ENCODE results near the gene FCER2. TPM values are rescaled to one million over a fixed set of nuclear protein-coding genes. Genes with fewer than 3 reads are reported as not detected.
"Not testable (repeated sequence)": the region's sequence is repeated elsewhere in the genome, so short reads cannot be mapped to it uniquely, and the experiment has no call there.

FCER2 gene
- polyA plus RNA-seq, 1 experiment, result not detected

DNA sequence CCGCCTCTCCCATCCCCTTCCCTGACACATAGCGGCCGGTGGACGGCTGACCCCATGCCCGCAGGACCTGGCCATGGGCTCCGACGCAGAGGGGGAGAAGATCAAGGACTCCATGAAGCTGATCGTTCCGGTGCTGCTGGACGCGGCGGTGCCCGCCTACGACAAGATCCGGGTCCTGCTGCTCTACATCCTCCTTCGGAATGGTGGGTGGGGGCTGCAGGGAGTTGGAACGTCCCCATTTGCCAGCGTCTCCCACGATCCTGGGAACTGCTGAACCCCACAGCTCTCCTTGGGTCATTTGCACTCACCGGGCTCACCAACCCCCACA lies 57.4 kb downstream of the FCER2 start:
- no peak for DNase-seq (ENCODE audit: low read depth, low spot score)
- Histone ChIP-seq H3K27me3 (ENCODE audit: control insufficient read depth, insufficient read depth, low read length) (no peaks in the 10 kb centered on the region), H3K4me3 (ENCODE audit: low read depth, low read length) (no peak overlapping the region), H3K27ac (ENCODE audit: low read depth, low read length) (no peak overlapping the region), H3K9me3 (ENCODE audit: control insufficient read depth, insufficient read depth, low read length) (peaks cover 19% of the 10 kb centered on the region; the same call in 1 of the 2 replicates)
- ChIA-PET CTCF (no interaction called here), POLR2A (no interaction called here)
- TF ChIP-seq, protein P1, sequence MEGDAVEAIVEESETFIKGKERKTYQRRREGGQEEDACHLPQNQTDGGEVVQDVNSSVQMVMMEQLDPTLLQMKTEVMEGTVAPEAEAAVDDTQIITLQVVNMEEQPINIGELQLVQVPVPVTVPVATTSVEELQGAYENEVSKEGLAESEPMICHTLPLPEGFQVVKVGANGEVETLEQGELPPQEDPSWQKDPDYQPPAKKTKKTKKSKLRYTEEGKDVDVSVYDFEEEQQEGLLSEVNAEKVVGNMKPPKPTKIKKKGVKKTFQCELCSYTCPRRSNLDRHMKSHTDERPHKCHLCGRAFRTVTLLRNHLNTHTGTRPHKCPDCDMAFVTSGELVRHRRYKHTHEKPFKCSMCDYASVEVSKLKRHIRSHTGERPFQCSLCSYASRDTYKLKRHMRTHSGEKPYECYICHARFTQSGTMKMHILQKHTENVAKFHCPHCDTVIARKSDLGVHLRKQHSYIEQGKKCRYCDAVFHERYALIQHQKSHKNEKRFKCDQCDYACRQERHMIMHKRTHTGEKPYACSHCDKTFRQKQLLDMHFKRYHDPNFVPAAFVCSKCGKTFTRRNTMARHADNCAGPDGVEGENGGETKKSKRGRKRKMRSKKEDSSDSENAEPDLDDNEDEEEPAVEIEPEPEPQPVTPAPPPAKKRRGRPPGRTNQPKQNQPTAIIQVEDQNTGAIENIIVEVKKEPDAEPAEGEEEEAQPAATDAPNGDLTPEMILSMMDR (IDR thresholded peaks at IDR 0.05; ENCODE audit: low read depth, low read length), result no peak

DNA sequence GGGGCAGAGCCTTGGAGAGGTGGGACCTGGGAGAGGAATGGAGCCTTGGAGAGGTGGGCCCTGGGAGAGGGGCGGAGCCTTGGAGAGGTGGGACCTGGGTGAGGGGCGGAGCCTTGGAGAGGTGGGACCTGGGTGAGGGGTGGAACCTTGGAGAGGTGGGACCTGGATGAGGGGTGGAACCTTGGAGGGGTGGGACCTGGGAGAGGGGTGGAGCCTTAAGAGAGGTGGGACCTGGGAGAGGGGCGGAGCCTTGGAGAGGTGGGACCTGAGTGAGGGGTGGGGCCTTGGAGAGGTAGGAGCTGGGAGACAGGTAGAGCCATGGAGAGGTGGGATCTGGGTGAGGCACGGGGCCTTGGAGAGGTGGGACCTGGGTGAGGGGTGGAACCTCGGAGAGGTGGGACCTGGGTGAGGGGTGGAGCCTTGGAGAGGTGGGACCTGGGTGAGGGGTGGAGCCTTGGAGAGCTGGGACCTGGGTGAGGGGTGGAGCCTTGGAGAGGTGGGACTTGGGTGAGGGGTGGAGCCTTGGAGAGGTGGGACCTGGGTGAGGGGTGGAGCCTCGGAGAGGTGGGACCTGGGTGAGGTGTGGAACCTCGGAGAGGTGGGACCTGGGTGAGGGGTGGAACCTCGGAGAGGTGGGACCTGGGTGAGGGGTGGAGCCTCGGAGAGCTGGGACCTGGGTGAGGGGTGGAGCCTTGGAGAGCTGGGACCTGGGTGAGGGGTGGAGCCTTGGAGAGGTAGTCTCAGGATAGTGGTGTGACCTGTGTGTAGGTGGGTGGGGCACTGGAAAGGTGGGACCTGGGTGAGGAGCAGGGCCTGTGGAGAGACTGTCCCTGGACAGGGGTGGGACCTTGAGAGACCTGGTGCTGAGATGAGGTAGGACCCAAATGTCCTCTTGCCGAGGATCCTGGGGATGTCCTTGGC lies 58.0 kb downstream of the FCER2 start:
- CTCF ChIA-PET; POLR2A ChIA-PET; H3K27me3 ChIP-seq (ENCODE audit: control insufficient read depth, insufficient read depth, low read length); H3K4me3 ChIP-seq (ENCODE audit: low read depth, low read length); H3K27ac ChIP-seq (ENCODE audit: low read depth, low read length); DNase-seq (ENCODE audit: low read depth, low spot score): not testable (repeated sequence)
- H3K9me3 ChIP-seq (ENCODE audit: control insufficient read depth, insufficient read depth, low read length), result peaks cover 19% of the 10 kb centered on the region; the same call in 1 of the 2 replicates

DNA sequence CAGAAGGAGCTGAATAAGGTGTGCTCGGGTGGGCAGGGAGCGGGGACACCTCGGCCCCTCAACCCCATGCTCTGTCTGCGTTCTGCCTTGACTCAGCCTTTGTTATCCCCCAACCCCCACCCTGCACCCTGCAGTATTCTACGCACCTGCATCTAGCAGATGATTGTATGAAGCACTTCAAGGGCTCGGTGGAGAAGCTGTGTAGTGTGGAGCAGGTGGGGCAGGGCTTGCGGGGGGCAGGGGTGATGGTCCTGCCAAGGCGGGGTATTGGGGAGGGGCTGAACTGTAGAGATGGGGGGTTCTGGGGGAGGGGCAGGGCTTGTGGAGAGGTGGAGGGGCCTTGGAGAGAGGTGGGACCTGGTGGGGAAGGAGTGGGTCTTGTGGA lies 58.9 kb downstream of the FCER2 start:
- DNase-seq (ENCODE audit: low read depth, low spot score), result no peak
- no peaks in the 10 kb centered on the region for H3K27me3 ChIP-seq (ENCODE audit: control insufficient read depth, insufficient read depth, low read length)
- TF ChIP-seq, protein P1 (IDR thresholded peaks at IDR 0.05; ENCODE audit: low read depth, low read length), result no peak
- peaks cover 19% of the 10 kb centered on the region; the same call in 1 of the 2 replicates for H3K9me3 ChIP-seq (ENCODE audit: control insufficient read depth, insufficient read depth, low read length)
- CTCF ChIA-PET, result no interaction called here
- POLR2A ChIA-PET, result no interaction called here
- H3K27ac ChIP-seq (ENCODE audit: low read depth, low read length), result no peak overlapping the region
- H3K4me3 ChIP-seq (ENCODE audit: low read depth, low read length), result no peak overlapping the region

DNA sequence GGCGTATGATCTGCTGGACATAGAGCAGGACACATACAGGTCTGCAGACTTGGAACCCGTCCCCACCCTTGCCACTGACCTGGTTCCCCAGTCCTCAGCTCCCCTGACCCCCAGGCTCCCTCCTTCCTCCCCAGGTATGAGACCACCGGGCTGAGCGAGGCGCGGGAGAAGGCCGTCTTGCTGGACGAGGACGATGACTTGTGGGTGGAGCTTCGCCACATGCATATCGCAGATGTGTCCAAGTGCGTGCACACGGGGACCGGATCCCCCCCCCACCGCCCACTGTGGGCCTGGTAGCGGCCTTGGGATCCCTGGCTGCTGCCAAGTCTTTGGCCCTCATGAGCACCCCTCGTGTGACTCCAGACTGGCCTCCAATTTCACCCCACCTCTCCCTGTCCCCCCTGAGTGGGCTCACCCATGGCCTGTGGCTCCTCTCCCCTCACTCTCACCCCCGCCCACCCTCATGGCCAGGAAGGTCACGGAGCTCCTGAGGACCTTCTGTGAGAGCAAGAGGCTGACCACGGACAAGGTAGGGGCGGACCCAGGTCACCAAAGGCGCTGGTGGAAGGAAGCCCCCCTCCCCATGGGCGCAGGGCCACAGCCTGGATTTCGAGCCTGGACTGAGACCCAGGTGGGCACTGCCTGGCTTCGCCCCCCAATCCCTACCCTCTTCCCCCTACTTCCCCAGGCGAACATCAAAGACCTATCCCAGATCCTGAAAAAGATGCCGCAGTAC lies 59.5 kb downstream of the FCER2 start:
- Histone ChIP-seq H3K4me3 (ENCODE audit: low read depth, low read length) (no peak overlapping the region), H3K27ac (ENCODE audit: low read depth, low read length) (no peak overlapping the region), H3K27me3 (ENCODE audit: control insufficient read depth, insufficient read depth, low read length) (peaks cover 3% of the 10 kb centered on the region), H3K9me3 (ENCODE audit: control insufficient read depth, insufficient read depth, low read length) (peaks cover 19% of the 10 kb centered on the region; the same call in 1 of the 2 replicates)
- DNase-seq (ENCODE audit: low read depth, low spot score), result no peak
- POLR2A ChIA-PET, result no interaction called here
- TF ChIP-seq, protein P1 (IDR thresholded peaks at IDR 0.05; ENCODE audit: low read depth, low read length), result no peak
- CTCF ChIA-PET, result no interaction called here

DNA sequence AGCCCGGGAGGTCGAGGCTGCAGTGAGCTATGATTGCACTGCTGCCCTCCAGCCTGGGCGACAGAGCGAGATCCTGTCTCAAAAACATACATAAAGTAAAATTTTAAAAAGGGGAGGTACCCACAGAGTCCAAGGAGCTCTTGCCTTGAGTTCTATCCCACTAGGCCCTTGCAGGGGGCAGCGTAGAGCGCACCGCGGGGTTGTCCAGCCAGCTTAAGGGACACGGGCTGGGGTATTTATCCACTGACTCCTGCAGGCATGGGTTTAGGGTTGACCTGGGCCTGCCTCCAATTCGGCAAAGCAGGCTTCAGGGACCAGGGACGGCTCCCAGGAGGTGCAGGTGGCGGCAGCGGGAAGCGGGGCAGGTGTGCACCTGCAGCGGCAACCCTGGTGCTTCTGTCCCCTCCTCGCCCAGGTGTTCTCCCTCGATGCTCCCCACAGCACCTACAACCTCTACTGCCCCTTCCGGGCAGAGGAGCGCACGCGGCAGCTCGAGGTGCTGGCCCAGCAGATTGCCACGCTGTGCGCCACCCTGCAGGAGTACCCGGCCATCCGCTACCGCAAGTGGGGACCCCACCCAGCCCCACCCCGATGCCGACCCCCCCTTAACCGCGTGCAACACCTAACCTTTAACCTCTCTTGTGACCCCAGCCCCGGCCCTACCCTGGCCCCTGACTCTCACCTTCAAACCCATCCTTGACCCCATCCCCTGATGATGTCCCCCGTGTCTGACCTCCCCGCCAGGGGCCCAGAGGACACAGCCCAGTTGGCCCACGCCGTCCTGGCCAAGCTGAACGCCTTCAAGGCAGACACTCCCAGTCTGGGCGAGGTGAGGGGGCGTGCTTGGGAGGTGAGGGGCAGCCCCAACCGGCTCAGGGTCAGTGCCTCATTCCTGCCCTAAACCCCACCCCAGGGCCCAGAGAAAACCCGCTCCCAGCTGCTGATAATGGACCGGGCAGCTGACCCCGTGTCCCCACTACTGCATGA lies 60.3 kb downstream of the FCER2 start:
- ChIA-PET CTCF (interaction anchor here (0.9 kb wide), 1 partner anchor 73 kb away, joined by 3 read pairs; no protein-coding TSS in a partner anchor), POLR2A (no interaction called here)
- peaks cover 19% of the 10 kb centered on the region; the same call in 1 of the 2 replicates for H3K9me3 ChIP-seq (ENCODE audit: control insufficient read depth, insufficient read depth, low read length)
- TF ChIP-seq, protein P1 (IDR thresholded peaks at IDR 0.05; ENCODE audit: low read depth, low read length), result no peak
- no peak for DNase-seq (ENCODE audit: low read depth, low spot score)
- H3K27me3 ChIP-seq (ENCODE audit: control insufficient read depth, insufficient read depth, low read length), result peaks cover 6% of the 10 kb centered on the region
- no peak overlapping the region for H3K27ac ChIP-seq (ENCODE audit: low read depth, low read length)
- no peak overlapping the region for H3K4me3 ChIP-seq (ENCODE audit: low read depth, low read length)
